ENCODE data around the gene CPSF4L. TPM values are rescaled to one million over a fixed set of nuclear protein-coding genes. Genes with fewer than 3 reads are reported as not detected.

CPSF4L gene, protein sequence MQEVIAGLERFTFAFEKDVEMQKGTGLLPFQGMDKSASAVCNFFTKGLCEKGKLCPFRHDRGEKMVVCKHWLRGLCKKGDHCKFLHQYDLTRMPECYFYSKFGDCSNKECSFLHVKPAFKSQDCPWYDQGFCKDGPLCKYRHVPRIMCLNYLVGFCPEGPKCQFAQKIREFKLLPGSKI
- not detected for total RNA-seq

DNA sequence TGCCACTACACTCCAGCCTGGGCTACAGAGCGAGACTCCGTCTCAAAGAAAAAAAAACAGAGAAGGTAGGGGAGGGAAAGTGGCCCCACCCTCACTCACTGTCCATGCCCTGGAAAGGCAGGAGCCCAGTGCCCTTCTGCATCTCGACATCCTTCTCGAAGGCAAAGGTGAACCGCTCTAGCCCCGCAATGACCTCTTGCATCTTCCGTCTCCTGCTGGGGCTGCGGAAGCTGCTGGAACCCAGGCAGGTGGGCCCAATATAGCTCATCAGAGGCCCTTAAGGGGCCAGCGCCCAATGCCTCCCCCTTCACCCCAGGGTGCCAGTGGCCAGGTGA lies at the start of gene CPSF4L:
TSS of gene CPSF4L (minus strand) at position 264 of the 335 bp plus-strand sequence. CDS start at position 202, 62 bp downstream.

Other genes starting within 250 kb of the CPSF4L start
- gene SLC39A11, start 169.2 kb downstream of the CPSF4L start, total RNA-seq = 10 to 100 TPM; 28.6 to 34.4 TPM
- under 1 TPM; 0.33 to 0.34 TPM for gene SSTR2, start 96.9 kb downstream of the CPSF4L start, total RNA-seq
- gene COG1, start 68.8 kb downstream of the CPSF4L start, total RNA-seq = 10 to 100 TPM; 18.0 to 22.0 TPM
- gene CDC42EP4, start 50.1 kb upstream of the CPSF4L start, total RNA-seq = 10 to 100 TPM; 14.0 to 26.8 TPM